GM13977 (cell line): ENCODE measurements around the gene CCDC85B.
A peak's percentile ranks its signal among the peaks of the same experiment; 100 is the strongest.
"Not testable (repeated sequence)": the region's sequence is repeated elsewhere in the genome, so short reads cannot be mapped to it uniquely, and the experiment has no call there.

ENCODE experiments used
- DNase-seq: peaks from one replicate; pipeline ENCODE4 v3.0.0; 2012; ENCODE audit warnings: low spot score
- CTCF ChIP-seq: IDR thresholded peaks from 2 replicates; pipeline ENCODE4 v1.5.1; 2012; ENCODE audit warnings: mild to moderate bottlenecking, control low read depth; ENCODE audit not compliant: insufficient read depth; ENCODE audit errors: extremely low read depth, missing control alignments
- in situ Hi-C: fragments of 300-500 bp; cut with MboI; formaldehyde crosslinking; loops from one replicate; pipeline ENCODE4 v1.12.0; 2022; ENCODE audit warnings: low sequenced_read_pairs, low pct_unique_long_range_greater_than_20kb, mixed read lengths, inconsistent platforms; ENCODE audit not compliant: unreplicated experiment

CCDC85B gene

GRCh38 chr11:65890324-65891218, at the start of gene CCDC85B:
Gene CCDC85B, plus strand, starts transcription at chr11:65890673. Its CDS starts 111 bp downstream, at chr11:65890784.
- no peak for TF ChIP-seq CTCF
- in situ Hi-C loops, result no loop called here

GRCh38 chr11:65842144-65842543, 48.3 kb upstream of the CCDC85B start:
- no peak for TF ChIP-seq CTCF
- no peak for DNase-seq
- in situ Hi-C loops, result no loop called here

More at GRCh38 chr11:65890324-65891218, at the start of gene CCDC85B:
- peak; percentile 98 for DNase-seq

- in situ Hi-C loops, result no loop called here
- no peak for DNase-seq
- no peak for TF ChIP-seq CTCF
These were observed 46.7 kb upstream of the CCDC85B start for GRCh38 chr11:65843811-65844210.

GRCh38 chr11:65844231-65844872, 46.1 kb upstream of the CCDC85B start:
- in situ Hi-C loops, result no loop called here
- no peak for TF ChIP-seq CTCF
- DNase-seq, result no peak

- no peak for DNase-seq
- no peak for TF ChIP-seq CTCF
- in situ Hi-C loops, result no loop called here
These were observed 42.7 kb upstream of the CCDC85B start for GRCh38 chr11:65847746-65848145.

GRCh38 chr11:65848693-65849092, 41.8 kb upstream of the CCDC85B start:
- not testable (repeated sequence) for DNase-seq

GRCh38 chr11:65849366-65849765, 41.1 kb upstream of the CCDC85B start:
- no peak for DNase-seq
- TF ChIP-seq CTCF, result no peak
- in situ Hi-C loops, result no loop called here

More at GRCh38 chr11:65848693-65849092, 41.8 kb upstream of the CCDC85B start:
- in situ Hi-C loops, result not testable (repeated sequence)
